Ishikawa (cell line): ENCODE measurements around the gene ENDOU.

Experiments
- CEBPB ChIP-seq: IDR thresholded peaks from 2 replicates; pipeline ENCODE4 v1.6.1; 2012
- EGR1 ChIP-seq: IDR thresholded peaks from 2 replicates; pipeline ENCODE4 v1.6.1; 2012
- MAX ChIP-seq: IDR thresholded peaks from 2 replicates; pipeline ENCODE4 v1.6.1; 2012
- REST ChIP-seq: IDR thresholded peaks from 2 replicates; pipeline ENCODE4 v1.6.1; 2012; ENCODE audit warnings: low read depth, mild to moderate bottlenecking
- TAF1 ChIP-seq: IDR thresholded peaks from 2 replicates; pipeline ENCODE4 v1.6.1; 2012; ENCODE audit warnings: low read depth, mild to moderate bottlenecking

GRCh38 chr12:47679785-47680184 lies 45.5 kb downstream of the ENDOU start:
- no peak for TF ChIP-seq CEBPB
- no peak for TF ChIP-seq TAF1
- no peak for TF ChIP-seq MAX
- TF ChIP-seq REST, result no peak
- TF ChIP-seq EGR1, result no peak
